SK-N-SH (cell line): ENCODE results near the gene DYNC1LI2.

ENCODE experiments used
- CHD2 ChIP-seq: fragments of 150-350 bp; IDR thresholded peaks from 2 replicates; pipeline ENCODE4 v1.6.1; 2018; ENCODE audit warnings: low read length; ENCODE audit not compliant: partially characterized antibody
- FOSL2 ChIP-seq: IDR thresholded peaks from 2 replicates; pipeline ENCODE4 v1.4.0; 2012; ENCODE audit warnings: low read depth, mild to moderate bottlenecking, moderate library complexity, borderline replicate concordance
- GABPA ChIP-seq: IDR thresholded peaks from 2 replicates; pipeline ENCODE4 v1.4.0; 2012; ENCODE audit warnings: low read depth, mild to moderate bottlenecking
- RAD21 ChIP-seq: IDR thresholded peaks from 2 replicates; pipeline ENCODE4 v1.6.1; 2012; ENCODE audit warnings: mild to moderate bottlenecking, low read length
- RFX5 ChIP-seq: IDR thresholded peaks from 2 replicates; pipeline ENCODE4 v1.6.1; 2012; ENCODE audit warnings: mild to moderate bottlenecking, improper control_type of control experiment, low read length
- SIN3A ChIP-seq: IDR thresholded peaks from 2 replicates; pipeline ENCODE4 v1.6.1; 2012; ENCODE audit warnings: low read depth, mild to moderate bottlenecking, low read length, moderate library complexity, borderline replicate concordance
- SMC3 ChIP-seq: IDR thresholded peaks from 2 replicates; pipeline ENCODE4 v1.6.1; 2012; ENCODE audit warnings: low read depth, low read length, improper control_type of control experiment
- TF ChIP-seq, protein P1 (sequence below): fragments of 200-600 bp; sonication (generic); IDR thresholded peaks from 2 replicates; pipeline ENCODE4 v1.6.1; 2017; ENCODE audit warnings: antibody characterized with exemption, mild to moderate bottlenecking, moderate library complexity
- TF ChIP-seq, protein P2 (sequence below): IDR thresholded peaks from 2 replicates; pipeline ENCODE4 v1.4.0; 2012; ENCODE audit warnings: low read depth

- TF ChIP-seq, protein P1, sequence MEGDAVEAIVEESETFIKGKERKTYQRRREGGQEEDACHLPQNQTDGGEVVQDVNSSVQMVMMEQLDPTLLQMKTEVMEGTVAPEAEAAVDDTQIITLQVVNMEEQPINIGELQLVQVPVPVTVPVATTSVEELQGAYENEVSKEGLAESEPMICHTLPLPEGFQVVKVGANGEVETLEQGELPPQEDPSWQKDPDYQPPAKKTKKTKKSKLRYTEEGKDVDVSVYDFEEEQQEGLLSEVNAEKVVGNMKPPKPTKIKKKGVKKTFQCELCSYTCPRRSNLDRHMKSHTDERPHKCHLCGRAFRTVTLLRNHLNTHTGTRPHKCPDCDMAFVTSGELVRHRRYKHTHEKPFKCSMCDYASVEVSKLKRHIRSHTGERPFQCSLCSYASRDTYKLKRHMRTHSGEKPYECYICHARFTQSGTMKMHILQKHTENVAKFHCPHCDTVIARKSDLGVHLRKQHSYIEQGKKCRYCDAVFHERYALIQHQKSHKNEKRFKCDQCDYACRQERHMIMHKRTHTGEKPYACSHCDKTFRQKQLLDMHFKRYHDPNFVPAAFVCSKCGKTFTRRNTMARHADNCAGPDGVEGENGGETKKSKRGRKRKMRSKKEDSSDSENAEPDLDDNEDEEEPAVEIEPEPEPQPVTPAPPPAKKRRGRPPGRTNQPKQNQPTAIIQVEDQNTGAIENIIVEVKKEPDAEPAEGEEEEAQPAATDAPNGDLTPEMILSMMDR, result no peak
- no peak for TF ChIP-seq SMC3
- TF ChIP-seq, protein P2, sequence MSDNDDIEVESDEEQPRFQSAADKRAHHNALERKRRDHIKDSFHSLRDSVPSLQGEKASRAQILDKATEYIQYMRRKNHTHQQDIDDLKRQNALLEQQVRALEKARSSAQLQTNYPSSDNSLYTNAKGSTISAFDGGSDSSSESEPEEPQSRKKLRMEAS, result no peak
- TF ChIP-seq CHD2, result no peak
- TF ChIP-seq SIN3A, result no peak
- no peak for TF ChIP-seq RAD21
- TF ChIP-seq GABPA, result no peak
- no peak for TF ChIP-seq RFX5
- TF ChIP-seq FOSL2, result no peak
Observed at GRCh38 chr16:66681676-66682075, 69.7 kb downstream of the DYNC1LI2 start.
